Panc1 (cell line): ENCODE measurements around the gene ECD. TPM values are rescaled to one million over a fixed set of nuclear protein-coding genes. Genes with fewer than 3 reads are reported as not detected.

Experiments used
- ATAC-seq: fragments of 200-7000 bp; cut with Tn5 transposase; 2 replicates; pipeline ENCODE4 v1.9.1; 2020; ENCODE audit warnings: mild to moderate bottlenecking, moderate library complexity
- BruUV-seq: library from RNA; stranded (reverse); fragments of 400-500 nt; replicated peaks from 2 replicates; lab custom pipeline; 2021; lab: Mats Ljungman, UMichigan
- CTCF ChIA-PET: fragments of 300-600 bp; sonication (Branson Sonifier 250); formaldehyde crosslinking; loops from one replicate; lab custom pipeline; 2022; ENCODE audit warnings: antibody characterized with exemption; lab: Charles Lee
- POLR2A ChIA-PET: fragments of 300-600 bp; sonication (Branson Sonifier 250); formaldehyde crosslinking; loops from one replicate; lab custom pipeline; 2022; ENCODE audit warnings: antibody characterized with exemption; lab: Charles Lee
- DNase-seq: peaks from one replicate; pipeline ENCODE4 v3.0.0-alpha.2; 2010; ENCODE audit warnings: low read depth, low spot score
- H3K27ac ChIP-seq: 2 replicates; pipeline ENCODE4 v1.5.1; 2011; ENCODE audit warnings: mild to moderate bottlenecking, low read length, inconsistent platforms
- H3K27me3 ChIP-seq: fragments of 200-500 bp; sonication (Bioruptor generic); 2 replicates; pipeline ENCODE4 v1.6.0; 2014; ENCODE audit warnings: low read length, inconsistent platforms; ENCODE audit not compliant: control insufficient read depth, insufficient read depth
- H3K36me3 ChIP-seq: fragments of 200-500 bp; sonication (Bioruptor generic); 2 replicates; pipeline ENCODE4 v1.5.1; 2014; ENCODE audit warnings: inconsistent platforms, mild to moderate bottlenecking, low read length, moderate library complexity; ENCODE audit not compliant: control insufficient read depth, insufficient read depth
- H3K4me1 ChIP-seq: 2 replicates; pipeline ENCODE4 v1.5.1; 2011; ENCODE audit warnings: inconsistent platforms, mild to moderate bottlenecking, low read length, moderate library complexity; ENCODE audit not compliant: control insufficient read depth, insufficient read depth
- H3K4me3 ChIP-seq, 2 experiments: 2 replicates each; pipeline ENCODE4 v1.5.1; 2011 to 2012; ENCODE audit warnings: low read depth in 2 of 2, low read length in 2 of 2, mild to moderate bottlenecking in 2 of 2, inconsistent platforms in 1 of 2, moderate library complexity in 1 of 2
- H3K9me3 ChIP-seq: fragments of 200-500 bp; sonication (Bioruptor generic); 2 replicates; pipeline ENCODE4 v1.5.1; 2014; ENCODE audit warnings: low read depth, mild to moderate bottlenecking, inconsistent platforms, low read length, moderate library complexity; ENCODE audit not compliant: control insufficient read depth, insufficient read depth
- CTCF ChIP-seq: fragments of 450-650 bp; IDR thresholded peaks from 2 replicates; pipeline ENCODE4 v1.5.1; 2017; ENCODE audit warnings: mild to moderate bottlenecking
- POLR2AphosphoS5 ChIP-seq: IDR thresholded peaks from 2 replicates; pipeline ENCODE4 v1.6.1; 2012; ENCODE audit warnings: mild to moderate bottlenecking, low read depth, low read length, moderate library complexity
- REST ChIP-seq, 2 experiments: IDR thresholded peaks; 2 replicates each; pipeline ENCODE4 v1.6.1; 2011 to 2012; ENCODE audit warnings: low read depth in 2 of 2, control low read depth in 1 of 2, low read length in 1 of 2, mild to moderate bottlenecking in 1 of 2, moderate library complexity in 1 of 2; ENCODE audit not compliant: insufficient read depth in 1 of 2
- SIN3A ChIP-seq: IDR thresholded peaks from 2 replicates; pipeline ENCODE4 v1.6.1; 2012; ENCODE audit warnings: low read depth, mild to moderate bottlenecking, low read length, moderate library complexity, borderline replicate concordance; ENCODE audit not compliant: insufficient read depth
- TCF7L2 ChIP-seq: IDR thresholded peaks from 2 replicates; pipeline ENCODE4 v1.6.1; 2011; ENCODE audit warnings: mild to moderate bottlenecking, low read depth, low read length, inconsistent platforms
- in situ Hi-C: cut with HindIII; loops from 2 replicates; pipeline ENCODE4 v1.10.0; 2016; ENCODE audit warnings: low sequenced_read_pairs, low pct_unique_long_range_greater_than_20kb
- intact Hi-C: fragments of 100-400 bp; cut with micrococcal nuclease; formaldehyde crosslinking; loops from one replicate; pipeline ENCODE4 v1.10.0; 2022; ENCODE audit not compliant: unreplicated experiment
- total RNA-seq: library from RNA; stranded (reverse); gene quantifications from one replicate; pipeline ENCODE4 v1.2.1, GENCODE V29; 2021; ENCODE audit not compliant: unreplicated experiment

ECD gene
- total RNA-seq, 1 experiment from 2014 or later: 53.9 TPM

GRCh38 chr10:73139251-73139650, 28.6 kb downstream of the ECD start:
- in situ Hi-C loops: no loop called here
- no TSS peak for BruUV-seq
- POLR2A ChIA-PET: interaction anchor here (0.6 to 0.7 kb wide), 2 partner anchors 132 to 586 kb away, joined by 4 to 11 read pairs; no protein-coding TSS in a partner anchor

GRCh38 chr10:73136627-73137026, 31.2 kb downstream of the ECD start:
- Histone ChIP-seq H3K9me3 (no peaks in the 10 kb centered on the region), H3K4me3 (no peak overlapping the region), H3K36me3 (peaks cover 63% of the 10 kb centered on the region), H3K27ac (no peak overlapping the region), H3K27me3 (no peaks in the 10 kb centered on the region), H3K4me1 (peaks cover 7% of the 10 kb centered on the region)
- DNase-seq (no peak), ATAC-seq (no peak)
- ChIA-PET POLR2A (interaction anchor here (0.6 kb wide), 1 partner anchor 53 kb away, joined by 3 read pairs; no protein-coding TSS in a partner anchor), CTCF (no interaction called here)
- intact Hi-C loops: no loop called here
- BruUV-seq: no TSS peak
- no peak for TF ChIP-seq POLR2AphosphoS5
- in situ Hi-C loops: no loop called here

More at GRCh38 chr10:73139251-73139650, 28.6 kb downstream of the ECD start:
- DNase-seq (no peak), ATAC-seq (no peak)
- Histone ChIP-seq H3K4me1 (no peaks in the 10 kb centered on the region), H3K36me3 (peaks cover 49% of the 10 kb centered on the region), H3K9me3 (no peaks in the 10 kb centered on the region), H3K27me3 (no peaks in the 10 kb centered on the region), H3K4me3 (no peak overlapping the region), H3K27ac (no peak overlapping the region)
- TF ChIP-seq POLR2AphosphoS5 (no peak), REST (IDR thresholded peaks at IDR 0.05; ENCODE audit: insufficient read depth in 1 of 2, low read depth in 2 of 2, low read length in 1 of 2) (no peak), CTCF (no peak), TCF7L2 (no peak), SIN3A (no peak)
- intact Hi-C loops: no loop called here
- CTCF ChIA-PET: no interaction called here

DNA sequence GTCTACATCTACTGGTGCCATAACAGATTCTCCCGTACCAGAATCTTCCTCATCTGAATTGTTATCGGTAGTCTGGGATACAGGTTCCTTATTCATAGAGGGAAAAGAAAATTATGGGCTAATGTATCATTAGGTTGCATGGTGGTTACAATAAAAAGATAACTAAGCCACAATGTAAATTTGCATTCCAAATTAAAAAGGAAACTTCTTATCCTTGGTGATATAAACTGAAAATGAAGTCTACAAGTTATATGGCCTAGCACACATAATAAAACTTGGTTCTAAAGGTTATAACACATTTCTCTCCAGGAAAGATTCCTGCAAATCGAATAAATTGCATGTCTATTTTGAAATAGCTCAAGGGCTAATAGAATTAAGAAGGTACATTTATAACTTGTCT, 33.1 kb downstream of the ECD start:
- POLR2A ChIA-PET: no interaction called here
- H3K36me3 ChIP-seq: peaks cover 67% of the 10 kb centered on the region
- H3K27ac ChIP-seq: no peak overlapping the region
- ATAC-seq: no peak
- no peak for DNase-seq
- H3K27me3 ChIP-seq: no peaks in the 10 kb centered on the region
- no peak overlapping the region for H3K4me3 ChIP-seq
- intact Hi-C loops (no loop called here), in situ Hi-C loops (no loop called here)
- no peak for TF ChIP-seq TCF7L2
- TF ChIP-seq CTCF: no peak
- BruUV-seq: no TSS peak
- no peaks in the 10 kb centered on the region for H3K9me3 ChIP-seq
- H3K4me1 ChIP-seq: peaks cover 10% of the 10 kb centered on the region
- CTCF ChIA-PET: no interaction called here
